ENCODE data around the gene FCHSD1.

- TF ChIP-seq CSRNP3 (CRISPR knock-in tag; IDR thresholded peaks at IDR 0.05): no peak
- no peak for TF ChIP-seq ZC3H10 (CRISPR knock-in tag; IDR thresholded peaks at IDR 0.05)
- TF ChIP-seq ESRRG (CRISPR knock-in tag; IDR thresholded peaks at IDR 0.05): no peak
- no peak for TF ChIP-seq ARNTL (CRISPR knock-in tag; IDR thresholded peaks at IDR 0.05; ENCODE audit: borderline replicate concordance, low read depth)
- TF ChIP-seq ZFP3 (CRISPR knock-in tag; IDR thresholded peaks at IDR 0.05): no peak
- no peak for TF ChIP-seq RARB (CRISPR knock-in tag; IDR thresholded peaks at IDR 0.05)
Measured at GRCh38 chr5:141633871-141634561, 17.2 kb downstream of the FCHSD1 start.

Measured in SK-N-SH treated with all-trans-retinoic acid at 6 μM for 48 hours (cell line).